Panc1 (cell line): Measurements from ENCODE around the gene MRGPRD. TPM values are rescaled to one million over a fixed set of nuclear protein-coding genes. Genes with fewer than 3 reads are reported as not detected.

Experiments
- ATAC-seq: fragments of 200-7000 bp; cut with Tn5 transposase; 2 replicates; pipeline ENCODE4 v1.9.1; 2020; ENCODE audit warnings: mild to moderate bottlenecking, moderate library complexity
- BruUV-seq: library from RNA; stranded (reverse); fragments of 400-500 nt; replicated peaks from 2 replicates; lab custom pipeline; 2021; lab: Mats Ljungman, UMichigan
- CTCF ChIA-PET: fragments of 300-600 bp; sonication (Branson Sonifier 250); formaldehyde crosslinking; loops from one replicate; lab custom pipeline; 2022; ENCODE audit warnings: antibody characterized with exemption; lab: Charles Lee
- POLR2A ChIA-PET: fragments of 300-600 bp; sonication (Branson Sonifier 250); formaldehyde crosslinking; loops from one replicate; lab custom pipeline; 2022; ENCODE audit warnings: antibody characterized with exemption; lab: Charles Lee
- DNase-seq: peaks from one replicate; pipeline ENCODE4 v3.0.0-alpha.2; 2010; ENCODE audit warnings: low read depth, low spot score
- H3K27ac ChIP-seq: 2 replicates; pipeline ENCODE4 v1.5.1; 2011; ENCODE audit warnings: mild to moderate bottlenecking, low read length, inconsistent platforms
- H3K27me3 ChIP-seq: fragments of 200-500 bp; sonication (Bioruptor generic); 2 replicates; pipeline ENCODE4 v1.6.0; 2014; ENCODE audit warnings: low read length, inconsistent platforms; ENCODE audit not compliant: control insufficient read depth, insufficient read depth
- H3K36me3 ChIP-seq: fragments of 200-500 bp; sonication (Bioruptor generic); 2 replicates; pipeline ENCODE4 v1.5.1; 2014; ENCODE audit warnings: inconsistent platforms, mild to moderate bottlenecking, low read length, moderate library complexity; ENCODE audit not compliant: control insufficient read depth, insufficient read depth
- H3K4me1 ChIP-seq: 2 replicates; pipeline ENCODE4 v1.5.1; 2011; ENCODE audit warnings: inconsistent platforms, mild to moderate bottlenecking, low read length, moderate library complexity; ENCODE audit not compliant: control insufficient read depth, insufficient read depth
- H3K4me3 ChIP-seq, 2 experiments: 2 replicates each; pipeline ENCODE4 v1.5.1; 2011 to 2012; ENCODE audit warnings: low read depth in 2 of 2, low read length in 2 of 2, mild to moderate bottlenecking in 2 of 2, inconsistent platforms in 1 of 2, moderate library complexity in 1 of 2
- H3K9me3 ChIP-seq: fragments of 200-500 bp; sonication (Bioruptor generic); 2 replicates; pipeline ENCODE4 v1.5.1; 2014; ENCODE audit warnings: low read depth, mild to moderate bottlenecking, inconsistent platforms, low read length, moderate library complexity; ENCODE audit not compliant: control insufficient read depth, insufficient read depth
- CTCF ChIP-seq: fragments of 450-650 bp; IDR thresholded peaks from 2 replicates; pipeline ENCODE4 v1.5.1; 2017; ENCODE audit warnings: mild to moderate bottlenecking
- POLR2AphosphoS5 ChIP-seq: IDR thresholded peaks from 2 replicates; pipeline ENCODE4 v1.6.1; 2012; ENCODE audit warnings: mild to moderate bottlenecking, low read depth, low read length, moderate library complexity
- REST ChIP-seq, 2 experiments: IDR thresholded peaks; 2 replicates each; pipeline ENCODE4 v1.6.1; 2011 to 2012; ENCODE audit warnings: low read depth in 2 of 2, control low read depth in 1 of 2, low read length in 1 of 2, mild to moderate bottlenecking in 1 of 2, moderate library complexity in 1 of 2; ENCODE audit not compliant: insufficient read depth in 1 of 2
- SIN3A ChIP-seq: IDR thresholded peaks from 2 replicates; pipeline ENCODE4 v1.6.1; 2012; ENCODE audit warnings: low read depth, mild to moderate bottlenecking, low read length, moderate library complexity, borderline replicate concordance; ENCODE audit not compliant: insufficient read depth
- TCF7L2 ChIP-seq: IDR thresholded peaks from 2 replicates; pipeline ENCODE4 v1.6.1; 2011; ENCODE audit warnings: mild to moderate bottlenecking, low read depth, low read length, inconsistent platforms
- in situ Hi-C: cut with HindIII; loops from 2 replicates; pipeline ENCODE4 v1.10.0; 2016; ENCODE audit warnings: low sequenced_read_pairs, low pct_unique_long_range_greater_than_20kb
- intact Hi-C: fragments of 100-400 bp; cut with micrococcal nuclease; formaldehyde crosslinking; loops from one replicate; pipeline ENCODE4 v1.10.0; 2022; ENCODE audit not compliant: unreplicated experiment
- total RNA-seq: library from RNA; stranded (reverse); gene quantifications from one replicate; pipeline ENCODE4 v1.2.1, GENCODE V29; 2021; ENCODE audit not compliant: unreplicated experiment

The MRGPRD gene
- total RNA-seq, 1 experiment from 2014 or later = not detected

- CTCF ChIA-PET = no interaction called here
- no peak overlapping the region for H3K4me3 ChIP-seq
- BruUV-seq = no TSS peak
- POLR2A ChIA-PET = interaction anchor here (0.5 kb wide), 1 partner anchor 11 kb away, joined by 3 read pairs; no protein-coding TSS in a partner anchor
- ATAC-seq = no peak
- H3K27me3 ChIP-seq = no peaks in the 10 kb centered on the region
- H3K4me1 ChIP-seq = peaks cover 3% of the 10 kb centered on the region; the same call in 1 of the 2 replicates
- no peak for TF ChIP-seq SIN3A
- intact Hi-C loops = no loop called here
- H3K36me3 ChIP-seq = no peaks in the 10 kb centered on the region
- in situ Hi-C loops = no loop called here
- no peak for DNase-seq
- H3K9me3 ChIP-seq = no peaks in the 10 kb centered on the region
- no peak overlapping the region for H3K27ac ChIP-seq
Observed at GRCh38 chr11:68958211-68958610, 22.6 kb downstream of the MRGPRD start.

- intact Hi-C loops = no loop called here
- in situ Hi-C loops = no loop called here
- ATAC-seq = no peak
- no peak for TF ChIP-seq REST (IDR thresholded peaks at IDR 0.05; ENCODE audit: insufficient read depth in 1 of 2, low read depth in 2 of 2, low read length in 1 of 2)
- no peak for TF ChIP-seq CTCF
- TF ChIP-seq TCF7L2 = no peak
- no peak for TF ChIP-seq SIN3A
- TF ChIP-seq POLR2AphosphoS5 = no peak
- Histone ChIP-seq H3K9me3 (no peaks in the 10 kb centered on the region), H3K4me3 (no peak overlapping the region), H3K27me3 (no peaks in the 10 kb centered on the region), H3K27ac (no peak overlapping the region), H3K36me3 (no peaks in the 10 kb centered on the region), H3K4me1 (peaks cover 3% of the 10 kb centered on the region; the same call in 1 of the 2 replicates)
- BruUV-seq = no TSS peak
- DNase-seq = no peak
- CTCF ChIA-PET = no interaction called here
- POLR2A ChIA-PET = no interaction called here
Observed at GRCh38 chr11:68956547-68957254, 24.1 kb downstream of the MRGPRD start.

DNA sequence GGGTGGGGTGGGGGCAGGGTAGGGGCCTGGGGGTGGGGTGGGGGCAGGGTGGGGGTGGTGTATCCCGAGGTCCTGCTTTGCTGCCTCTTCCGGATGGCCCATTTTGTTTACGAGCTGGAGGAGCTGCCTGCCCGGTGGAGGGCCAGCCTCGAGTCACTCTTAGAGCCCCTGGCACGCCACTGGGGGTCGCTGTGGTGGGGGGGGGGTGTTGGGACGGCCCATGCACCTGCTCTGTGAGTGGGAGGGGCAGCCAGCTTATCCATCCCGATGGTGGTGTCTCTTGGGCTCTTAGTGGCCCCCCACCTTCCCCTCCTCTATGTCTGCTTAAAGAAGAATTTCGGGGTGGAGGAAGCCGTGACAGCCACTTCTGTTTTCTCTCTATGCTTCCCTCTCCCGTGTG is 24.6 kb downstream of the MRGPRD start:
- Histone ChIP-seq H3K9me3 (no peaks in the 10 kb centered on the region), H3K36me3 (no peaks in the 10 kb centered on the region), H3K4me3 (no peak overlapping the region), H3K27ac (no peak overlapping the region), H3K4me1 (peaks cover 3% of the 10 kb centered on the region; the same call in 1 of the 2 replicates), H3K27me3 (no peaks in the 10 kb centered on the region)
- ChIA-PET CTCF (no interaction called here), POLR2A (no interaction called here)
- peak; percentile 37 for ATAC-seq
- no TSS peak for BruUV-seq
- intact Hi-C loops = no loop called here
- in situ Hi-C loops = no loop called here
- TF ChIP-seq TCF7L2 (no peak), CTCF (no peak; the same call in 1 of the 2 replicates), POLR2AphosphoS5 (no peak), REST (IDR thresholded peaks at IDR 0.05; ENCODE audit: insufficient read depth in 1 of 2, low read depth in 2 of 2, low read length in 1 of 2) (no peak), SIN3A (no peak)
- DNase-seq = no peak
